Measurements from ENCODE around the gene PCYT1B.

PCYT1B gene

DNA sequence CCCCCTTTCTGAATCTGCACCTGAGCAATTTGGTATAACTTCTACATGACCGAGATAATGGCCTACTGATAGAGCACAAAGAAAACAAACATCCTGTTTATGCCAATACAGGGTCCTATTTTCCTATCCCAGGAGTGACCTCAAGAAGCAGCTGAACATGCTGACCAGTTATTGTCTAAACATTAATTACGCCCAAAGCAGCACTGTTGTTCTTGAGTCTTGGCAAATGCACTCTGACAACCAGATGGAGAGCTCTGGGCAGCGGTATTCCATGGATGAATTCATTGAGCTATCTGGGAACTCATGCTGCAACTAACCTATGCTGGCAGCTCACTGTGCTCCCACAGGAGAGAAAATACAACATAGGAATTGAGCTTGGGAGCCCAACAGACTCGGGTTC, 52.6 kb downstream of the PCYT1B start:
- Mint-ChIP-seq H3K4me1 (no peaks in the 10 kb centered on the region), H3K9me3 (no peaks in the 10 kb centered on the region), H3K27me3 (peaks cover 8% of the 10 kb centered on the region), H3K27ac (no peak overlapping the region), H3K4me3 (no peak overlapping the region), H3K36me3 (no peaks in the 10 kb centered on the region)
- CTCF ChIA-PET, result no interaction called here
- no peak for DNase-seq

DNA sequence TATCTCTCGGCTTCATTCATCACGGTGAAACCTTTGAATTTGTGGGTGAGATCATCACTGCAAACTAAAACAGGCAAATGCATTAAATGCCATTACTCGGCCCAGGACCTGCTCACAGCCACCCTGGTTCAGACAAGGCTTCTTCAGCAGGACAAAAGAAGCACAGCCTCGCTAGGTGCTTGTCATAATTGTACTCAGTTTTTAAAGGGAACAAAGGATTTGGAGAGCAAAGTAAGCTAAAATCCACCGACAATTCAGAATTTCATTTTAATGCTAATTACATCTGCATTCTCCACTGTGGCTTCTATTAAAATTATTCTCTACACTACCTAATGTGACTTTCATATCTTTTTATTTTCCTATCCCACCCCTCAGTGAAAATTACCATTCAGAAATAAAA, 57.0 kb downstream of the PCYT1B start:
- Mint-ChIP-seq H3K36me3 (no peaks in the 10 kb centered on the region), H3K27me3 (peaks cover 8% of the 10 kb centered on the region), H3K4me3 (no peak overlapping the region), H3K4me1 (no peaks in the 10 kb centered on the region), H3K27ac (no peak overlapping the region), H3K9me3 (no peaks in the 10 kb centered on the region)
- CTCF ChIA-PET, result no interaction called here
- no peak for DNase-seq

DNA sequence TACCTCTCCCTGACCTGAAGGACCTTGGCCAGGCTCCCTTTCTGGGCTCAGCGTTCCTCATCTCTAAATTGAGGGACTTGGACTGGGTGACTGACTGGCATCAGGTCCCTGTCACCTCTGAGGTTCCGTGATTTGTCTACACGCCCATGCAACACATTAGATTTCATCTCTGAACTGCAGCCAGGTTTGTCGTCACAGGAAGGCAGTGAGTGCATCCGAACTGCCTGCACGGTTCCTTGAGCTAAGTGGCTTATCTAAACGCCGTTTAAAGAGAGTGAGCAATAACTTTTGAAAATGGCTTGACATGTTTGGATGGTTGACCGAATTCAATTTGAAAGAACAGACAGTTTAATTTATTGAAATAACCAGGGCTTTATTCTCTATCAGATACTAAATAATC, 70.1 kb downstream of the PCYT1B start:
- Mint-ChIP-seq H3K9me3 (no peaks in the 10 kb centered on the region), H3K27me3 (no peaks in the 10 kb centered on the region), H3K4me1 (peaks cover 3% of the 10 kb centered on the region), H3K36me3 (no peaks in the 10 kb centered on the region), H3K4me3 (no peak overlapping the region), H3K27ac (no peak overlapping the region)
- no peak for DNase-seq
- CTCF ChIA-PET, result no interaction called here

DNA sequence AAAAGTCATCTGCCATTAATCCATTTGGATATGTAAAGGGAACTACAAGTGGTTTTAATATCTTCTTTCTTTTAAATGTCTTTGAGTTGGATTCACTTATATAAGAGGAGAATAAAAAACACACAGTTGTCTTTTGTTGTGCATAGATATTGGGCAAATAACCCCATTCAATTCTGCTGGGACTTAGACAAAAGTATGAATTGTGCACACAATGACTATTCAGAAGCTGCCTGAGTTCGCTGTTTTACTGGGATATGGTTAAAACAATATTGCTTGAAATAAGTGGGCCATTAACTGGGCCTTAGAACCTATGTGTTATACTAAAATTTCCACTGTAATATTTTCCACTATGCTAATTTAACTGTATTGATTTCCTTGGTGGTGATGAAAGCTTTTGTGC, 71.7 kb downstream of the PCYT1B start:
- no peak for DNase-seq
- Mint-ChIP-seq H3K9me3 (no peaks in the 10 kb centered on the region), H3K27me3 (no peaks in the 10 kb centered on the region), H3K4me1 (peaks cover 3% of the 10 kb centered on the region), H3K4me3 (no peak overlapping the region), H3K27ac (no peak overlapping the region), H3K36me3 (no peaks in the 10 kb centered on the region)
- CTCF ChIA-PET, result no interaction called here

DNA sequence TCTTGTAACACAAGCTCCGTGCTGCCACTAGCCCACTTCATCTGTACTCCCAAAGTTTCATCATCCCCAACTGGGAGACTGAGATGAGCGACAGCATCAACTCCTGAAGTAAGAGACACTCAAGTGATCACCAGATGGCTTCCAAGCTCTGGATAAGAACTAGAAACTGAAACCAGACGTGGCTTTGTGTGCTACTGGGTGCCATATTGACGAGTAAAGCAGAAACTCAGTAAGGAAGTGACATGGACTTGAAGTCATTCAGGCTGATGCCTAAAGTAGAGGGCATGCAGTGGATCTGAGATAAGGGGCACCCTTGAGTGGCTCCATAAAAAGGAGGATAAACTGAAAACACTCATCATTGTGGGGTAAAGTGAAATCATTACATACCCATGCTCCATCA, 72.4 kb downstream of the PCYT1B start:
- H3K27me3 Mint-ChIP-seq, result no peaks in the 10 kb centered on the region
- H3K4me3 Mint-ChIP-seq, result no peak overlapping the region
- no peak for DNase-seq
- no peak overlapping the region for H3K27ac Mint-ChIP-seq
- H3K4me1 Mint-ChIP-seq, result peaks cover 3% of the 10 kb centered on the region
- H3K9me3 Mint-ChIP-seq, result no peaks in the 10 kb centered on the region
- CTCF ChIA-PET, result no interaction called here
- H3K36me3 Mint-ChIP-seq, result no peaks in the 10 kb centered on the region

DNA sequence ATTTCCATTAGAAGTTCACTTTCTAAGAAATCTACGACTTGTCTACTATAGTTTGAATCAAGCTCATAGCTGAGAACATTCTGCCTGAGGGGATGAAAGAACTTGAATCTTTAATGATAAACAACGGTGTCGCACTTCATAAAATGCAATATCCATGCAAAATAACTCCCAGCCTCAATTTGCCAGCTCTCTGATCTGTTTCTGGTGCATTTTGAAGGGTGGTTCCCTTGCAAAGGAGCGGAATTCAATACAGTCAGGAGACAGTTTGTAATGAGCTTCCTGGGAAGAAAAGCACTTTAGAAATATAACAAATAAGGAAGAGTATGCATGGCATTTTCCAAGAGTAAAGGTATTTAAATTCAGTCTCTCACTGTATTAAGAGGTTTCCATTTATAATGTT, 80.0 kb downstream of the PCYT1B start:
- no peak for DNase-seq
- Mint-ChIP-seq H3K27me3 (no peaks in the 10 kb centered on the region), H3K27ac (no peak overlapping the region), H3K4me3 (no peak overlapping the region), H3K9me3 (no peaks in the 10 kb centered on the region), H3K36me3 (no peaks in the 10 kb centered on the region), H3K4me1 (no peaks in the 10 kb centered on the region)
- CTCF ChIA-PET, result no interaction called here

DNA sequence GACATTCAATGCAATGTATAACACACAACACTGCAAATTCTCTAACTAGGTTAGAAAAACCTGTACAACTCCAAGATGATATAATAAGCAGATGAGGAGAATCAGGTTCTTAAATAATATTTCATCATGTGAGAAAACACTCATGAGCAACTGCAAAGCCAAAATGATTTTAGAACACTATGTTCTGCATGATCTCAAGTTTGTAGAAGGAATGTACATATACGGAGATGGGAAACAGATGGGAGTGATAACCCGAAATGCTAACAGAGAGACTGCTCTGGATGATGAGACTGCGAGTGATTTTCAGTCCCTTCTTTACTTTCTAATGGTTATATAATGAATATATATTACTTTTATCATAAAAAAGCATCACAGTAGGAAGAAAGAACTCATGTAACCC, 80.9 kb downstream of the PCYT1B start:
- Mint-ChIP-seq H3K9me3 (no peaks in the 10 kb centered on the region), H3K4me3 (no peak overlapping the region), H3K27ac (no peak overlapping the region), H3K27me3 (no peaks in the 10 kb centered on the region), H3K36me3 (no peaks in the 10 kb centered on the region), H3K4me1 (no peaks in the 10 kb centered on the region)
- CTCF ChIA-PET, result no interaction called here
- no peak for DNase-seq

DNA sequence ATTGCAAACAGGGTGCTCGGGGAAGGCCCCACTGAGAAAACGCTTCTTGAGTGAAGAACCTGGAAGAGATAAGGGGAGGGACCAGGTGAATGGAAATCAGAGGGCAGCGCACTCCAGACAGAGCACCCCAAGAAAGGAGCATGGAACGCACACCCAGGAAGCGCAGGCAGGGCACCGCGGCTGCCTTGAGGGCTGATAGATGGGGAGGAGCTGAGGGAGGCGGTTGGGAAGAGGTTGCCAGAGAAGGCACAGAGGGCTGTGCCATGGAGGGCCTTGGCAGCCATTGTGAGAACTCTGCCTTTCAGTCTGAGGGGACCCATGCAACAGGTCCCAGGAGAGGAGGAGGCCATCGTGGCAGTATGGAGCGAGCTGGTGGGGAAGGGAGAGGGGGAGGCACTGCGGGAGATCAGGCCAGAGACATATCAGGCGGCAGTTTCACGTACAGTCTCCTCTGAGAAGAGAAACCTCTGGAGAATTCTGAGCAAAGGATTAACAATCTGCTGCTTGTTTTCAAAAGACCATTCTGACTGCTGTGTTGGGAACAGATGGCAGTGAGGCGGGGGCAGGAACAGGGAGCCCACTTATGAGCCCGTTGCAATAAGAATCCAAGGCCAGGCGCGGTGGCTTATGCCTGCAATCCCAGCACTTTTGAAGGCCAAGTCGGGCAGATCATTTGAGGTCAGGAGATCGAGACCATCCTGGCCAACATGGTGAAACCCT, 83.7 kb downstream of the PCYT1B start:
- no peaks in the 10 kb centered on the region for H3K4me1 Mint-ChIP-seq
- H3K36me3 Mint-ChIP-seq, result no peaks in the 10 kb centered on the region
- CTCF ChIA-PET, result no interaction called here
- no peaks in the 10 kb centered on the region for H3K9me3 Mint-ChIP-seq
- no peak overlapping the region for H3K27ac Mint-ChIP-seq
- H3K4me3 Mint-ChIP-seq, result no peak overlapping the region
- no peaks in the 10 kb centered on the region for H3K27me3 Mint-ChIP-seq
- DNase-seq, result no peak

DNA sequence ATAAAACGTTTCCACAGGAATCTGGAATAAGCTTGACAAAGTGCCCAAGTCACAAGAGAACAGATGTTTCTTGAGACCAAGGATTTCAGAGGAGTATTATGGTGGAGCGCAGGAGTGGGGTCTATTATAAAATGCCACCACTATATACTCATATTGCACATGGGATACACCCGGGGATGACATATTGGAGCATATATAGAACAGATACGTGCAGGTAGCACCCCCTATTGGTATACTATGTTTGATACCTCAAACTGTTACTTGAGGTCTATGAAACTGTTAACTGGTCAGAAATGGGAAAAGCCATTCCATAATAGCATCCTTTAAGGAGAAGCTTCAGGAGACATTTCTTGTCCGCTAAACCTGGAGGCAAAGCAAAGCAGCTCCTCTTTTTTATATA, 86.0 kb downstream of the PCYT1B start:
- no peaks in the 10 kb centered on the region for H3K36me3 Mint-ChIP-seq
- H3K4me1 Mint-ChIP-seq, result no peaks in the 10 kb centered on the region
- no peak for DNase-seq
- CTCF ChIA-PET, result interaction anchor here (0.9 to 3.1 kb wide), 3 partner anchors 165 to 282 kb away, joined by 3 to 10 read pairs (median 8); no protein-coding TSS in a partner anchor
- no peak overlapping the region for H3K27ac Mint-ChIP-seq
- no peak overlapping the region for H3K4me3 Mint-ChIP-seq
- H3K9me3 Mint-ChIP-seq, result no peaks in the 10 kb centered on the region
- no peaks in the 10 kb centered on the region for H3K27me3 Mint-ChIP-seq

DNA sequence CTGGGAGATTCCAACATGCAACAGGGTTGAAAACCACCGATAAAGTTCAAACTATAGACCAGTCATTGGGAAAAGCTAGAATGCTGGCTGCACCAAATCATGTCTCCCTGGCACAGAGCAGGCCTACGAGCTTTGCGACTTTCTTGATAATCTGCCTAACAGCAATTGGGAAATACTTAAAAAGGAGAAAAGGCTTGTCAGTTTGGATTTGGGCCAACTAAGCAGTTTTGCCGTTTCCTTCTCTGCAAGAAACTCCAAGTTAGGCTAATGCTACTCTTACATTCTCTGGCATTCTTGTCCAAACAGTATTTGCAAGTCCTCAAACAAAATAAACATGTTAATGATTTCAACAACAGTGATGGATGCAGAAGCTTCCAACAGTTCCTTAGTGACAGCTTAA, 94.1 kb downstream of the PCYT1B start:
- H3K9me3 Mint-ChIP-seq, result no peaks in the 10 kb centered on the region
- no peak for DNase-seq
- H3K4me1 Mint-ChIP-seq, result no peaks in the 10 kb centered on the region
- peaks cover 3% of the 10 kb centered on the region for H3K27me3 Mint-ChIP-seq
- CTCF ChIA-PET, result no interaction called here
- H3K36me3 Mint-ChIP-seq, result no peaks in the 10 kb centered on the region
- H3K27ac Mint-ChIP-seq, result no peak overlapping the region
- no peak overlapping the region for H3K4me3 Mint-ChIP-seq

DNA sequence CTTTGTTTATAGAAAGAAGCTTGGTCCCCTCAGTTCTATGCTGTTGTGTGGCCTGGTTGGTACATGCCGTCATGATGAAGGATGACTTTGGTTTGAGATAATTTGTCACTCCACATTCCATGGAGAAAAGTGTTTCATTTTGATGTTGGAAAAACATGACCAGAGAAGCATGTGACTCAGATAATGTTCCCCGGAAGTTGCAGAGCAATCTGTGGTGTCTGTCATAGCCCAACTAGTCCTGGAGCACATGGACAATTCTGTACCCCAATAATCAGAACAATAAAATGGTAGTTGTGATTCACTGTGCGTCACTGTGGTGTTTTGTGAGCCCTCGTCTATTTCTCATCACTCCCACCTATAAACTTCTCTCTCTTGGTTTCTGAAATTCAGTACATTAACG, 97.0 kb downstream of the PCYT1B start:
- Mint-ChIP-seq H3K27me3 (peaks cover under 1% of the 10 kb centered on the region), H3K4me3 (no peak overlapping the region), H3K27ac (no peak overlapping the region), H3K9me3 (no peaks in the 10 kb centered on the region), H3K36me3 (no peaks in the 10 kb centered on the region), H3K4me1 (no peaks in the 10 kb centered on the region)
- CTCF ChIA-PET, result interaction anchor here (0.9 kb wide), 1 partner anchor 154 kb away, joined by 3 read pairs; no protein-coding TSS in a partner anchor
- no peak for DNase-seq

DNA sequence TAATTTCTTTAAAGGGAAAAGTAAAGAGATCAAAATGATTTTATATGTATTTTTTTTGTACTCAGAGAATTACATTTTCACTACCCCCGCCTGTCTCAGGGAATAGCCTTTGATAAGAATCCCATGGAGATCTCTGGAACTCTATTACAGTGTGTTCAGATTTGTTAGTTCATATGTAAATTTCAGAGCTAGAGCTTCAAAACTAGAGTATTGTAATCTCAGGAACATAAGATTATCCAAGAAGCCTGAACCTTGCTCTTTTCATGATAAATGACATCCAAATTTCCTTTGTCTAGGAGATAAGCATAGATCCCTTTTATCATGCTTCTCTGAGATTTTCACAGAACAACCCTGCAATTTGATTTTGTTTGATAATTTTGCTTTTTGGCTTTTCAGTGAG, 99.2 kb downstream of the PCYT1B start:
- Mint-ChIP-seq H3K4me1 (no peaks in the 10 kb centered on the region), H3K36me3 (no peaks in the 10 kb centered on the region), H3K4me3 (no peak overlapping the region), H3K27me3 (no peaks in the 10 kb centered on the region), H3K27ac (no peak overlapping the region), H3K9me3 (no peaks in the 10 kb centered on the region)
- CTCF ChIA-PET, result no interaction called here
- no peak for DNase-seq

DNA sequence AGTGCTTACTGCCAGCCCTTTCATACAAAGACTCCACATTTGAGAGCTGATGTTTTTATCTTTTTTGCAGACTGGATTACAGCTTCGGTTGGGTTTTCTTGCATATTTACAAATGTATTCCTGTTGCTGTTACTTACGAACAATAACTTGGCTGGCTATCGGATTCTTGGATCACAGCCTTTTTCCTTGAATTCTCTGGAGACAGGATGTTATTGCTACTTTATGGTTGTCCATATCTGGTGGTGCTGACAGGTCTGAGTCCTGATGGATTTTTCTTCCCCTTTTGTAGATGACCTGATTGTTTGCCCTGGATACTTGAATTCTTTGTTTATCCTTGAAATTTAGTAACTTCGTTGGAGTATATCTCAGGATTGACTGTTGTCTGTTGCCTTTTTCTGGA, 104.4 kb downstream of the PCYT1B start:
- Mint-ChIP-seq H3K36me3 (peaks cover 10% of the 10 kb centered on the region), H3K9me3 (no peaks in the 10 kb centered on the region), H3K4me3 (no peak overlapping the region), H3K27me3 (no peaks in the 10 kb centered on the region), H3K4me1 (no peaks in the 10 kb centered on the region), H3K27ac (no peak overlapping the region)
- CTCF ChIA-PET, result no interaction called here
- DNase-seq, result no peak

DNA sequence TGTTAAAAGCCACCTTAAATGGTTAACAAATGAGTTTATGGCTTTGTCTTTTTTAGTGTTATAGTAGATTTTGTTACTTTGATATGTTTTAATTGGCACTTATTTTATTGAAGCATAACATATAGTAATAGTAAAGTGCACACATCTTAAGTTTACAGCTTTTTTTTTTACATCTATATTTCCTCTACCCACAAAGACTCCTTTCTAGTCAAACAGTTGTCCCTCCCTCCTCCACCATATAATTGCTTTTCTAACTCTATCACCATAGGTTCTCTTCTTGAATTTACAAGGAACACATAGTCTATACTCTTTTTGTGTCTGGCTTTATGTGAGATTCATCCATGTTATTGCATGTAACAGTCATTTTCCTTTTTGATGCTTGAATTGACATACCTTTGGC, 110.6 kb downstream of the PCYT1B start:
- Mint-ChIP-seq H3K9me3 (no peaks in the 10 kb centered on the region), H3K27ac (no peak overlapping the region), H3K4me3 (no peak overlapping the region), H3K4me1 (no peaks in the 10 kb centered on the region), H3K36me3 (peaks cover 20% of the 10 kb centered on the region), H3K27me3 (no peaks in the 10 kb centered on the region)
- no peak for DNase-seq
- CTCF ChIA-PET, result interaction anchor here (1.0 to 1.1 kb wide), 2 partner anchors 37 to 141 kb away, joined by 3 read pairs; no protein-coding TSS in a partner anchor

DNA sequence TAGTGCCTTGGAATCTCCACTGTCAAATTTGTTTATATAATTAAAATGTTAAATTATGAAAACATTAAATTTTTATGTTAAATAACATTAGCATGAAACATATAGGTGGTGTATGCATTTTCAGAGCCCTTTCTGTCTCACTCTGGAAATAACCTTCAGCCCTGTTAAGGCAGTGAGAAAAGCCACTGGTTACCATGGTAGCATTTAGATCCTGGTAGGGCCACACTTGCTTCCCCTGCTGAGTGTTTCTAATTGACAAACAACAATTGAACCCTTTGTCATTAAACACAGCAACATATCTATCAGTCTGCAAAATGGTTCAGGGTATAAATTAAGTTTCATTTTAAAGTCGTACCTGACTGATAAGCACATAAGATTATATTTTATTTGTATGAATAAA, 118.5 kb downstream of the PCYT1B start:
- no peaks in the 10 kb centered on the region for H3K9me3 Mint-ChIP-seq
- H3K36me3 Mint-ChIP-seq, result peaks cover 21% of the 10 kb centered on the region
- DNase-seq, result no peak
- H3K4me1 Mint-ChIP-seq, result no peaks in the 10 kb centered on the region
- CTCF ChIA-PET, result no interaction called here
- H3K4me3 Mint-ChIP-seq, result no peak overlapping the region
- no peaks in the 10 kb centered on the region for H3K27me3 Mint-ChIP-seq
- no peak overlapping the region for H3K27ac Mint-ChIP-seq

DNA sequence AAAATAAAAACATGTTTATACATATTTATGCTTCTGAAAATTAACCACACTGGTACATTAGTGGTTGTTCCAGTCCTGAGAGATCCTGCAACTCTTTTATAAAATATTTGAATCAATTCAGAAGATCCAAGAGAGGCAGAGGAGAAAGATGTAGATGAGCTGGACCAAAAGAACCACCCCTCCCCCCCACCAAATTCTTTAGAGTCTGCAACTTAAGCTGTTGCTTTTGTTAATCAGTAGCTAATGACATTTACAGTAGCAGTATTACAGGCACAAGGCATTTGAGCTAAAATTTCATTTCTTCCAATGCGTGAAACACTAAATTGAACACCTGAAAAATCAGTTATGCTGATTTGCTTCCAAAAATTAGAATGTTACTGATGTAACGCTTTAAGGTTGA, 120.5 kb downstream of the PCYT1B start:
- CTCF ChIA-PET, result no interaction called here
- Mint-ChIP-seq H3K4me3 (no peak overlapping the region), H3K36me3 (peaks cover 19% of the 10 kb centered on the region), H3K9me3 (no peaks in the 10 kb centered on the region), H3K27me3 (no peaks in the 10 kb centered on the region), H3K27ac (no peak overlapping the region), H3K4me1 (no peaks in the 10 kb centered on the region)
- DNase-seq, result no peak

Measured in activated naive CD4-positive, alpha-beta T cell treated with anti-CD3 and anti-CD28 coated beads, Interleukin-2, amount 10 ng/mL, durations not matched to agents 7 days and 5 days (primary cell).